Effector memory CD8-positive, alpha-beta T cell (primary cell): ENCODE results near the gene RYK.

Experiments
- ATAC-seq: fragments of 150-1000 bp; cut with Tn5 transposase; replicated peaks from 2 replicates; pipeline ENCODE4 v1.10.0; 2021; ENCODE audit warnings: mild to moderate bottlenecking, moderate library complexity
- DNase-seq, 3 experiments: peaks; one replicate each; pipeline ENCODE4 v3.0.0; 2021
- H3K27ac Mint-ChIP-seq, 2 donors: one replicate each; pipeline ENCODE4 v1.8.0; 2022; ENCODE audit warnings: mild to moderate bottlenecking in 2 of 2, mixed read lengths in 2 of 2, moderate library complexity in 2 of 2
- H3K27me3 Mint-ChIP-seq, 2 donors: one replicate each; pipeline ENCODE4 v1.8.0; 2022; ENCODE audit warnings: mixed read lengths in 2 of 2
- H3K36me3 Mint-ChIP-seq: one replicate; pipeline ENCODE4 v1.8.0; 2022; ENCODE audit warnings: mild to moderate bottlenecking, moderate library complexity, mixed read lengths; ENCODE audit not compliant: insufficient read depth
- H3K4me1 Mint-ChIP-seq, 2 donors: one replicate each; pipeline ENCODE4 v1.8.0; 2022; ENCODE audit warnings: low read depth in 2 of 2, mixed read lengths in 2 of 2
- H3K4me3 Mint-ChIP-seq, 2 donors: one replicate each; pipeline ENCODE4 v1.8.0; 2022; ENCODE audit warnings: mild to moderate bottlenecking in 2 of 2, mixed read lengths in 2 of 2, moderate library complexity in 2 of 2
- H3K9me3 Mint-ChIP-seq, 2 donors: one replicate each; pipeline ENCODE4 v1.8.0; 2022; ENCODE audit warnings: mixed read lengths in 2 of 2

The RYK gene

GRCh38 chr3:134194247-134194646, 56.4 kb downstream of the RYK start:
- no peak for ATAC-seq
- no peak for DNase-seq
- H3K27ac Mint-ChIP-seq: no peak overlapping the region
- no peaks in the 10 kb centered on the region for H3K27me3 Mint-ChIP-seq
- peaks cover 56% of the 10 kb centered on the region for H3K36me3 Mint-ChIP-seq
- H3K4me1 Mint-ChIP-seq: no peaks in the 10 kb centered on the region
- H3K4me3 Mint-ChIP-seq: no peak overlapping the region
- no peaks in the 10 kb centered on the region for H3K9me3 Mint-ChIP-seq

- no peak overlapping the region for H3K4me3 Mint-ChIP-seq
- peak overlapping the region; percentile 10 to 77 for H3K27ac Mint-ChIP-seq
- no peaks in the 10 kb centered on the region for H3K27me3 Mint-ChIP-seq
- H3K36me3 Mint-ChIP-seq: peaks cover 65% of the 10 kb centered on the region
- H3K9me3 Mint-ChIP-seq: no peaks in the 10 kb centered on the region
- H3K4me1 Mint-ChIP-seq: no peaks in the 10 kb centered on the region
- ATAC-seq (no peak), DNase-seq (no peak)
Measured at GRCh38 chr3:134190250-134190649, 60.4 kb downstream of the RYK start.

GRCh38 chr3:134189849-134190248, 60.8 kb downstream of the RYK start:
- Mint-ChIP-seq H3K36me3 (peaks cover 63% of the 10 kb centered on the region), H3K4me1 (no peaks in the 10 kb centered on the region), H3K4me3 (no peak overlapping the region), H3K9me3 (no peaks in the 10 kb centered on the region), H3K27me3 (no peaks in the 10 kb centered on the region), H3K27ac (no peak overlapping the region)
- no peak for ATAC-seq
- no peak for DNase-seq

- H3K4me3 Mint-ChIP-seq: no peak overlapping the region
- H3K9me3 Mint-ChIP-seq: no peaks in the 10 kb centered on the region
- no peak overlapping the region for H3K27ac Mint-ChIP-seq
- no peak for DNase-seq
- H3K4me1 Mint-ChIP-seq: no peaks in the 10 kb centered on the region
- no peak for ATAC-seq
- no peaks in the 10 kb centered on the region for H3K27me3 Mint-ChIP-seq
- peaks cover 52% of the 10 kb centered on the region for H3K36me3 Mint-ChIP-seq
Measured at GRCh38 chr3:134186391-134186790, 64.3 kb downstream of the RYK start.

- DNase-seq (no peak), ATAC-seq (no peak)
- Mint-ChIP-seq H3K4me1 (no peaks in the 10 kb centered on the region), H3K36me3 (peaks cover 25% of the 10 kb centered on the region), H3K9me3 (no peaks in the 10 kb centered on the region), H3K27me3 (no peaks in the 10 kb centered on the region), H3K4me3 (no peak overlapping the region), H3K27ac (no peak overlapping the region)
Measured at GRCh38 chr3:134180761-134181160, 69.9 kb downstream of the RYK start.

- DNase-seq (no peak), ATAC-seq (no peak)
- Mint-ChIP-seq H3K9me3 (no peaks in the 10 kb centered on the region), H3K4me1 (no peaks in the 10 kb centered on the region), H3K27me3 (no peaks in the 10 kb centered on the region), H3K27ac (no peak overlapping the region), H3K4me3 (no peak overlapping the region), H3K36me3 (peaks cover 35% of the 10 kb centered on the region)
Measured at GRCh38 chr3:134179508-134179907, 71.2 kb downstream of the RYK start.

- ATAC-seq (no peak), DNase-seq (no peak)
- H3K27me3 Mint-ChIP-seq: no peaks in the 10 kb centered on the region
- H3K9me3 Mint-ChIP-seq: no peaks in the 10 kb centered on the region
- peaks cover 20% of the 10 kb centered on the region for H3K36me3 Mint-ChIP-seq
- no peaks in the 10 kb centered on the region for H3K4me1 Mint-ChIP-seq
- peak overlapping the region in 1 of 2 donors; percentile 47 for H3K27ac Mint-ChIP-seq
- no peak overlapping the region for H3K4me3 Mint-ChIP-seq
Measured at GRCh38 chr3:134163096-134163495, 87.6 kb downstream of the RYK start.

GRCh38 chr3:134161898-134162615, 88.6 kb downstream of the RYK start:
- no peak overlapping the region for H3K4me3 Mint-ChIP-seq
- H3K27me3 Mint-ChIP-seq: no peaks in the 10 kb centered on the region
- peaks cover 30% of the 10 kb centered on the region for H3K36me3 Mint-ChIP-seq
- ATAC-seq (no peak), DNase-seq (no peak)
- no peaks in the 10 kb centered on the region for H3K4me1 Mint-ChIP-seq
- H3K9me3 Mint-ChIP-seq: no peaks in the 10 kb centered on the region
- H3K27ac Mint-ChIP-seq: no peak overlapping the region

- Mint-ChIP-seq H3K36me3 (peaks cover 58% of the 10 kb centered on the region), H3K27me3 (no peaks in the 10 kb centered on the region), H3K27ac (no peak overlapping the region), H3K4me1 (no peaks in the 10 kb centered on the region), H3K4me3 (no peak overlapping the region), H3K9me3 (no peaks in the 10 kb centered on the region)
- ATAC-seq (no peak), DNase-seq (no peak)
Measured at GRCh38 chr3:134155446-134155845, 95.2 kb downstream of the RYK start.

GRCh38 chr3:134153761-134154160, 96.9 kb downstream of the RYK start:
- Mint-ChIP-seq H3K9me3 (no peaks in the 10 kb centered on the region), H3K4me1 (no peaks in the 10 kb centered on the region), H3K27me3 (no peaks in the 10 kb centered on the region), H3K4me3 (no peak overlapping the region), H3K27ac (no peak overlapping the region), H3K36me3 (peaks cover 47% of the 10 kb centered on the region)
- ATAC-seq: no peak
- no peak for DNase-seq

GRCh38 chr3:134150476-134150875, 100.2 kb downstream of the RYK start:
- Mint-ChIP-seq H3K27me3 (no peaks in the 10 kb centered on the region), H3K4me1 (peaks cover 0 to 3% of the 10 kb centered on the region in 2 donors), H3K36me3 (peaks cover 20% of the 10 kb centered on the region), H3K9me3 (no peaks in the 10 kb centered on the region), H3K4me3 (no peak overlapping the region), H3K27ac (no peak overlapping the region)
- DNase-seq (no peak), ATAC-seq (no peak)

GRCh38 chr3:134149286-134149685, 101.4 kb downstream of the RYK start:
- ATAC-seq (no peak), DNase-seq (no peak)
- Mint-ChIP-seq H3K27ac (no peak overlapping the region), H3K36me3 (peaks cover 13% of the 10 kb centered on the region), H3K4me3 (no peak overlapping the region), H3K27me3 (no peaks in the 10 kb centered on the region), H3K9me3 (no peaks in the 10 kb centered on the region), H3K4me1 (peaks cover 0 to 7% of the 10 kb centered on the region in 2 donors)

GRCh38 chr3:134148534-134148933, 102.1 kb downstream of the RYK start:
- H3K36me3 Mint-ChIP-seq: peaks cover 10% of the 10 kb centered on the region
- H3K4me1 Mint-ChIP-seq: peaks cover 0 to 7% of the 10 kb centered on the region in 2 donors

GRCh38 chr3:134147411-134147810, 103.2 kb downstream of the RYK start:
- Mint-ChIP-seq H3K27me3 (no peaks in the 10 kb centered on the region), H3K36me3 (peaks cover 5% of the 10 kb centered on the region), H3K4me3 (no peak overlapping the region), H3K4me1 (peaks cover 0 to 7% of the 10 kb centered on the region in 2 donors), H3K27ac (no peak overlapping the region), H3K9me3 (no peaks in the 10 kb centered on the region)
- DNase-seq (no peak), ATAC-seq (no peak)

More at GRCh38 chr3:134148534-134148933, 102.1 kb downstream of the RYK start:
- DNase-seq (no peak), ATAC-seq (no peak)
- Mint-ChIP-seq H3K4me3 (no peak overlapping the region), H3K27me3 (no peaks in the 10 kb centered on the region), H3K9me3 (no peaks in the 10 kb centered on the region), H3K27ac (no peak overlapping the region)
